TTC549 (cell line): ENCODE measurements around the gene KRTAP3-2.
"Not testable (repeated sequence)": the region's sequence is repeated elsewhere in the genome, so short reads cannot be mapped to it uniquely, and the experiment has no call there.

Experiments used
- FAIRE-seq: peaks from 2 replicates; lab custom pipeline; 2012; peaks lifted over from hg19 to GRCh38; lab: Jason Lieb, UNC

Gene KRTAP3-2

GRCh38 chr17:40999563-40999962, at the start of gene KRTAP3-2:
Gene KRTAP3-2, minus strand, starts transcription at chr17:40999906. Its CDS starts 53 bp downstream, at chr17:40999853.
- not testable (repeated sequence) for FAIRE-seq

DNA sequence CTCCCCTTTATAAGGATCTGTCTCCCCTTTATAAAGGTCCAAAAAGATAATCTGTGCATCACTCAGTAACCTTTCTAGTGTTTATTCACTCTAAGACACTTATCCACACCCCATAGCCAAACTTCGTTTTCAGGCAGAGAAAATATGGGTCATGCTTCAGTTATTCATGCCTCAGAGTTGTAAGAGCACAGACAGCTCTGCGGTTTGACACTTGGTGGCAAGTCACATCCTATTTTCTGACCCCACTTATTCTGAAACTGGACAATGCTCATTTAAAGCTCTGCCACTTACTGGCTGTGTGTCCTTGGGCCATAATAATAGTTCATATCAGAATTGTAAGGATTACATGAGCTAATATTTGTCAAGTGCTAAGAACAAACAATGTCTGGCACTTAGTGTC, 49.4 kb upstream of the KRTAP3-2 start:
- FAIRE-seq, result no peak

DNA sequence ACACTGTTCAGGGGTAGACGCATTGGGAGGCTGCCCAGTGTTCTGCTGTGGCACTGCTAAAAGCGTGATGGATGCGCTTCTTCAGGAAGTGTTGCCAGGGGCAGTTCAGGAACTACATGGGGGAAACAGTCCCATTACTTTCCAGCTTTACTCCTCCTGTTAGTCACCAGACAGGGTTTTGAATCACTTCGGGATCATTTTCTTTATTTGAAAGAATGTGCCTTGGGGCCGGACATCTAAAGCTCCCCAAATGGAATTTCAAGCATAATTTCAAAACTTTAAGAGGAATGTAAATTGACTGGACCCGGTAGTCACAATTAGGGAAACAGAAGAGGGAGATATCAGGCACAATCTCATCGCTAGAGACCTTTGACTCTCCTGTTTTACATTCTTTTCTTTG, 48.7 kb upstream of the KRTAP3-2 start:
- no peak for FAIRE-seq

- FAIRE-seq, result not testable (repeated sequence)
Measured at GRCh38 chr17:41046735-41047465, 47.2 kb upstream of the KRTAP3-2 start, which contains the start of gene KRTAP2-1. Gene KRTAP2-1, minus strand, starts transcription at chr17:41047316. Its CDS starts 49 bp downstream, at chr17:41047267.

- FAIRE-seq, result no peak
Measured at GRCh38 chr17:41042953-41043352, 43.2 kb upstream of the KRTAP3-2 start.

DNA sequence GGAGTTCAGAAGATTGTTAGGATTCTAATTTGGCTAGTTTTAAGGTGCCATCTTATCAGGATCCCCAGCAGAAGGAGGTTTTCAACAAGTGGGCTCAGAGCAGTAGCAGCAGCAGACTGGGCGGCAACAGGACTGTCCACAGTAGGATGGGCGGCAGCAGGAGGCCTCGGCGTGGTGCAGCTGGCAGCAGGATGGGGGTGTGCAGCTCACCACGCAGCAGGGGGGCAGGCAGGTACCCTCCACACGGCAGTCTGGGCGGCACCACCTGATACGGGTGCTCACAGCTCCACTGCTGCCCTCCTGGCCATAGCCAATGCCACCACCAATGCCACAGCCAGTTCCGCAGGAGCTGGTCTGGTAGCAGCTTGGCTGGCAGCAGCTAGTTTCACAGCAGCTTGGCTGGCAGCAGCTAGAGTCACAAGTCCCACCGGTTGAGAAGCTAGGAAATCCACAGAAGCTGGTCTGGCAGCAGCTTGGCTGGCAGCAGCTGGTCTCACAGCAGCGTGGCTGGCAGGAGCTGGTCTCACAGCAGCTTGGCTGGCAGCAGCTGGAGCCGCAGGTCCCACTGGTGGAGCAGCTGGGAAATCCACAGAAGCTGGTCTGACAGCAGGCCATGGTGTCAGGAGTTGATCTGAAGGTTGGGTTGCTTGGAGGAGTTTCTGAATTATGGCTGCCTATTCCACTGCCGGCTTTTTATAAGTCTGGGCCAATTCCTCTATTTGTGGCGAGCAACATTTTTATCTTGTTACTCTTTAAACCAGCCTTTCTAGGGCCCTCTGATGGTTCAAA, 41.3 kb upstream of the KRTAP3-2 start, which contains the start of gene KRTAP1-1:
TSS of gene KRTAP1-1 (minus strand) at position 668 of the 789 bp plus-strand sequence. CDS start at position 615, 53 bp downstream.
- FAIRE-seq, result not testable (repeated sequence)

- FAIRE-seq, result no peak
Measured at GRCh38 chr17:41037853-41038350, 38.2 kb upstream of the KRTAP3-2 start.

DNA sequence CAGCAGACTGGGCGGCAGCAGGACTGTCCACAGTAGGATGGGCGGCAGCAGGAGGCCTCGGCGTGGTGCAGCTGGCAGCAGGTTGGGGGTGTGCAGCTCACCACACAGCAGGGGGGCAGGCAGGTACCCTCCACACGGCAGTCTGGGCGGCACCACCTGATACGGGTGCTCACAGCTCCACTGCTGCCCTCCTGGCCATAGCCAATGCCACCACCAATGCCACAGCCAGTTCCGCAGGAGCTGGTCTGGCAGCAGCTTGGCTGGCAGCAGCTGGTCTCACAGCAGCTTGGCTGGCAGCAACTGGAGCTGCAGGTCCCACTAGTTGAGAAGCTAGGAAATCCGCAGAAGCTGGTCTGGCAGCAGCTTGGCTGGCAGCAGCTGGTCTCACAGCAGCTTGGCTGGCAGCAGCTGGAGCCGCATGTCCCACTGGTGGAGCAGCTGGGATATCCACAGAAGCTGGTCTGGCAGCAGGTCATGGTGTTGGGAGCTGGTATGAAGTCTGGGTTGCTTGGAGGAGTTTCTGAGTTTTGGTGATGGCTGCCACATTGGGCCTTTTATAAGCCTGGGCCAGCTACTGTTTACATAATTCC, 34.7 kb upstream of the KRTAP3-2 start, which contains the start of gene KRTAP1-3:
TSS of gene KRTAP1-3 (minus strand) at position 529 of the 590 bp plus-strand sequence. CDS start at position 476, 53 bp downstream.
- not testable (repeated sequence) for FAIRE-seq

DNA sequence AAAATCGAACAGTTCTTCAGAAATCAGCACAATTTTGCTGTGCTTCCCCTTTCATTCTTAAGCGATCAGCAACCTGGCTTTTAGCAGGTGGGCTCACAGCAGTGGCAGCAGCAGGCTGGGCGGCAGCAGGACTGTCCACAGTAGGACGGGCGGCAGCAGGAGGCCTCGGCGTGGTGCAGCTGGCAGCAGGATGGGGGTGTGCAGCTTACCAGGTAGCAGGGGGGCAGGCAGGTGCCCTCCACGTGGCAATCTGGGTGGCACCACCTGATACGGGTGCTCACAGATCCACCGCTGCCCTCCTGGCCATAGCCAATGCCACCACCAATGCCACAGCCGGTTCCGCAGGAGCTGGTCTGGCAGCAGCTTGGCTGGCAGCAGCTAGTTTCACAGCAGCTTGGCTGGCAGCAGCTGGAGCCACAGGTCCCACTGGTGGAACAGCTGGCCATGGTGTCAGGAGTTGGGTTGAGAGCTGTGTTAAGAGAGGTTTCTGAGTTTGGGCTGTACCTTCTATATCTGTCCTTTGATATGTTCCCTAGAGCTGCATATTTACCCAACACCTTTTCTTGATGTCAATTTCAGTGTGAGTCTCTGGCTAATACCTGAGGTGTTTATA, 30.0 kb upstream of the KRTAP3-2 start, which contains the start of gene KRTAP1-4:
TSS of gene KRTAP1-4 (minus strand) at position 563 of the 613 bp plus-strand sequence. CDS start at position 446, 117 bp downstream.
- no peak for FAIRE-seq

DNA sequence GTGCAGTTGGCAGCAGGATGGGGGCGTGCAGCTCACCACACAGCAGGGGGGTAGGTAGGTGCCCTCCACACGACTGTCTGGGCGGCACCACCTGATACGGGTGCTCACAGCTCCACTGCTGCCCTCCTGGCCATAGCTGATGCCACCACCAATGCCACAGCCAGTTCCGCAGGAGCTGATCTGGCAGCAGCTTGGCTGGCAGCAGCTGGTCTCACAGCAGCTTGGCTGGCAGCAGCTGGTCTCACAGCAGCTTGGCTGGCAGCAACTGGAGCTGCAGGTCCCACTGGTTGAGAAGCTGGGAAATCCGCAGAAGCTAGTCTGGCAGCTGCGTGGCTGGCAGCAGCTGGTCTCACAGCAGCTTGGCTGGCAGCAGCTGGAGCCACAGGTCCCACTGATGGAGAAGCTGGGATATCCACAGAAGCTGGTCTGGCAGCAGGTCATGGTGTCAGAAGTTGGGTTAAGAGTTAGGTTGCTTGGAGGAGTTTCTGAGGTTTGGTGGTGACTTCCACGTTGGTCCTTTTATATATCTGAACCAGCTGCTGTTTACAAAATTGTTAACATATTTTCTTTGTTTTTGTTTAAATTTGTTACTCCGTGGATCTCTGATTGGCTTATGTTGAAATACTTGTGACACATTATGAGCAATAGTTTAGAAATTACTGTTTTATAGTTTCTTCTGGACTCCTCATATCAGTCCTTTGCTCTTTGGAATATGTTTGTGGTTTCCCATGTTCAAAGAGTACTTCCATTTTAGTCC, 27.2 kb upstream of the KRTAP3-2 start, which contains the start of gene KRTAP1-5:
TSS of gene KRTAP1-5 (minus strand) at position 494 of the 757 bp plus-strand sequence. CDS start at position 441, 53 bp downstream.
- no peak for FAIRE-seq

DNA sequence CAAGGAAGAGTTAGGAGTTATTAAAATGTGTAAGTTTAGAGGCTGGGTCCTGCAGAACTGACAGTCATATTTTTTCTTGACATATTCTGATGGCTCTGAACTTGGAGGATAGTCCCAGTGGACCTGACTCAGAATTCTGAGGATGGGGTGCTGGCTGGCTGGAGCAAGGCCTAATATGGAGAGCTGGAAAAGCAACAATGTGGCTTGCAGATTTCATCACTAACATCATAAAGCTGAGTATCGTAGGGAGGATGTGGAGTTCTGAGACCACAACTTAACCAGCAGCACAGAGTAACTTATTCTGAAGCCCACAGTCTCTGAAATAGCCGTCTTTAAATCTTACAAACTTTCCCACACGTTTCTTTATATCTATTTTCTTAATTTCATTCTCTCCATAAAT, 25.0 kb upstream of the KRTAP3-2 start:
- FAIRE-seq, result no peak

- no peak for FAIRE-seq
Measured at GRCh38 chr17:41020336-41020735, 20.6 kb upstream of the KRTAP3-2 start.

GRCh38 chr17:41019415-41019814, 19.7 kb upstream of the KRTAP3-2 start:
- FAIRE-seq, result no peak

DNA sequence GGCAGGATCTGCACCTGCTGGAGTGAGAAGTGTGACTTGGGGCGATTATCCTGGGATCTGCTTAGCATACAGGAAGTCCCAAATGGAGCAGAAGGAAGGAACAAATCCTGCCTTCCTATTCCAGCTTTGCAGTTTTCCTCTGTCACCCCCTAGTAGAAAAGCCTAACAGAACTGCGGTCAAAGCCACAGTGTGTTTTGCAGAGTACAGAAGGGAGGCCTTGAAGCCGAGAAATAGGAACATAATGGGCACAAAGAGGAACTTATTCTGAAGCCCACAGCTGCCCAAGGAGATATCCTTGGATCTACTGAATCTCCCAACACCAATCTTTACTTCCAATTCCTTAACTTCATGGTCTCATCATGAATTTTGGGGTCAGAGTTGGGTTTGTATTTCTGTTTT, 18.8 kb upstream of the KRTAP3-2 start:
- no peak for FAIRE-seq

- no peak for FAIRE-seq
Measured at GRCh38 chr17:41016578-41017215, 17.0 kb upstream of the KRTAP3-2 start.

GRCh38 chr17:41015454-41015853, 15.7 kb upstream of the KRTAP3-2 start:
- no peak for FAIRE-seq

DNA sequence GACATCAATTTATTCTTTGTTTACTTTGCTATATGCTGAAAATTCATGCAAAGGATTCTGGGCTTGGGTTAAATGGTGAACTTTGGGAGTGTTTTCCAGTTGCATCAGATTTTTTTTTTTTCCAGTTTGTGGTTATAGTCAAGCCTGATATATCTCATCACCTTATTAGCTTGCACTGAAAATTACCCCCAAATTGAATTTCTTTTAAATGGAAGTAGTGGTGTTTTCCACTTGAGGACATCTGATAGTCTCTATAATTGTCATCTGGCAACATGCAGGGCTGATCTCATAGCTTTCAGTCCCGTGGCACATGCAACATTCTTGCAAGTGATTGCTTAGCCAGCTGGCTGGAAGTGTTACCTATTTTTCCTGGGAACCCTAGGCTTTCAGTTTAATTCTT, 13.9 kb upstream of the KRTAP3-2 start:
- no peak for FAIRE-seq

GRCh38 chr17:41013181-41013580, 13.5 kb upstream of the KRTAP3-2 start:
- no peak for FAIRE-seq

DNA sequence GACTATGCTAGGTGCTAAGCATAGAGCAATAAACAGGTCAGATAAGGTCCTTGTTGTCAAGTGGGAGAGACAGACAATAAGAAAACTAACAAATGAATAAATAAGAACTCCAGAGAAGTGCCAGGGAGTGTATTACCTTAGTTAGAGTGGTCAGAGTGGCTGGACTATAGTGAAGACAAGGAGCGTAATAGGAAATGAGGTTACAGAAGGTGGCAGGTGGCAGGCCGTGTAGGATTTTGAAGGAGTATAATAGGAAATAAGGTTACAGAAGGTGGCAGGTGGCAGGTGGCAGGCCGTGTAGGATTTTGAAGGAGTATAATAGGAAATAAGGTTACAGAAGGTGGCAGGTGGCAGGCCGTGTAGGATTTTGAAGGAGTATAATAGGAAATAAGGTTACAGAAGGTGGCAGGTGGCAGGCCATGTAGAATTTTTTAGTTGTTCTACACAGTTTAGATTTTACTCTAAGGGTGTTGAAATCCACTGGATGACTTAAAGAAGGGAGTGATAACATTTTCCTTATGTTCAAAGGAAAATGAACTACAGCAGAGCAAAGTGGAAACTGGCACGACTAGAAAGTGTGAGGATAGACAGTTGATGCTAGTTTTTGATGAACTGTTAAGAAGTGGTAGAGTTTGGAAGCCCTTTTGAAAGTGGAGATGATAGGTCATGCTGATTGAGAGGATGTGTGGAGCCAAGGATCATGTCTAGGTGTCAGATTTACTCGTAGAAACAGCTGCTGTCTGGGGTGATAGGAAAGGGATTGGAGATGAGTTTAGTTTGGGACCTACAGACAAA, 12.8 kb upstream of the KRTAP3-2 start:
- no peak for FAIRE-seq

GRCh38 chr17:41010441-41010840, 10.7 kb upstream of the KRTAP3-2 start:
- FAIRE-seq, result no peak
